GM23248 (cell line): ENCODE data around the gene LYZL2.
"Not testable (repeated sequence)": the region's sequence is repeated elsewhere in the genome, so short reads cannot be mapped to it uniquely, and the experiment has no call there.

Experiments used
- EZH2 ChIP-seq: fragments of 200-600 bp; sonication (generic); IDR thresholded peaks from 2 replicates; pipeline ENCODE4 v1.6.1; 2018; ENCODE audit warnings: antibody characterized with exemption, mild to moderate bottlenecking; ENCODE audit not compliant: insufficient read depth, poor library complexity, severe bottlenecking
- EZH2phosphoT487 ChIP-seq: fragments of 200-600 bp; sonication (generic); IDR thresholded peaks from 2 replicates; pipeline ENCODE4 v1.6.1; 2018; ENCODE audit warnings: antibody characterized with exemption, moderate library complexity, mild to moderate bottlenecking, low read depth; ENCODE audit not compliant: insufficient read depth

- not testable (repeated sequence) for TF ChIP-seq EZH2, EZH2phosphoT487
These were observed 2.7 kb downstream of the LYZL2 start for GRCh38 chr10:30626837-30627236.
